GM12874 (cell line): ENCODE data around the gene SIL1.

ENCODE experiments used
- TF ChIP-seq, protein P1 (sequence below): IDR thresholded peaks from 2 replicates; pipeline ENCODE4 v1.5.1; 2011; ENCODE audit warnings: low read depth, mild to moderate bottlenecking, control low read depth, low read length, moderate library complexity; ENCODE audit not compliant: insufficient read depth

Gene SIL1

DNA sequence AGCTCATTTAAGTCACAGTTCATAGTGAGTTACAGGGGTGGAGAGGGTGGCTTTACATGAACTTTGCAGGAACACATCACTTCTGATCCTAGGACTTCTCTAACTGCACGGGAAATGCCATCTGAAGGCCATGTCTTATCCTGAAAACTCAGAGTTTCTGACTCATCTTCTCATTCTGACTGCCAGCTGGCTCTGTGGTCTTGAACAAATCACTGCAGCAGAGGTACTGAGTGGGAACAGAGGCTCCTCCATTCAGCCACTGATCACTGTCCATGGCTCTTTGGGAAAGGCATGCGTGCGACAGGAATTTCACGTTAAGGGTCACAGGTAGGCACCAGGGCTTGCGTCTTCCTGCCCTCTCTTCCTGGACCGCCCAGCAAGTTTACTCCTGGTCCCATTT is 208.4 kb downstream of the SIL1 start:
- TF ChIP-seq, protein P1, sequence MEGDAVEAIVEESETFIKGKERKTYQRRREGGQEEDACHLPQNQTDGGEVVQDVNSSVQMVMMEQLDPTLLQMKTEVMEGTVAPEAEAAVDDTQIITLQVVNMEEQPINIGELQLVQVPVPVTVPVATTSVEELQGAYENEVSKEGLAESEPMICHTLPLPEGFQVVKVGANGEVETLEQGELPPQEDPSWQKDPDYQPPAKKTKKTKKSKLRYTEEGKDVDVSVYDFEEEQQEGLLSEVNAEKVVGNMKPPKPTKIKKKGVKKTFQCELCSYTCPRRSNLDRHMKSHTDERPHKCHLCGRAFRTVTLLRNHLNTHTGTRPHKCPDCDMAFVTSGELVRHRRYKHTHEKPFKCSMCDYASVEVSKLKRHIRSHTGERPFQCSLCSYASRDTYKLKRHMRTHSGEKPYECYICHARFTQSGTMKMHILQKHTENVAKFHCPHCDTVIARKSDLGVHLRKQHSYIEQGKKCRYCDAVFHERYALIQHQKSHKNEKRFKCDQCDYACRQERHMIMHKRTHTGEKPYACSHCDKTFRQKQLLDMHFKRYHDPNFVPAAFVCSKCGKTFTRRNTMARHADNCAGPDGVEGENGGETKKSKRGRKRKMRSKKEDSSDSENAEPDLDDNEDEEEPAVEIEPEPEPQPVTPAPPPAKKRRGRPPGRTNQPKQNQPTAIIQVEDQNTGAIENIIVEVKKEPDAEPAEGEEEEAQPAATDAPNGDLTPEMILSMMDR, result no peak

- TF ChIP-seq, protein P1, result no peak
Measured at GRCh38 chr5:138986186-138986800, 211.9 kb downstream of the SIL1 start.

DNA sequence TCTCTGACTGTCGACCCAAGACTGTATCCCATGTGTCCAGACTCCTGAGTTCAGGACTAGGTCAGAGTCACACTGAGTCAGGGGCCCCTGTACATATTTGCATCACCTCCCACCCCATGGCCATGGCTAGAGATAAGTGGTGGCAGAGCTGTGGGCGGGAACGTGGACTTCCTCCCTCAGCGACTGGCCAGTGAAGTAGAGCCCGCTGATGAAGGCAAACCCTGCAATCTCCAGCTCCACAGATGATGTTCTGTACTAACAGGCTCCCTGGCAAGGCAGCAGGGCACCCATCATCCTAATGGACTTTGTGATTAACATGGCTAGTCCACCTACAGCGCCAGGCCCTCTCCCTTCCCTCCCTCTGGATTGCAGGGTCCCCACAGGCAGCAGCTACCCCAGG is 212.5 kb downstream of the SIL1 start:
- TF ChIP-seq, protein P1, result no peak

- TF ChIP-seq, protein P1, result no peak
Measured at GRCh38 chr5:138985256-138985655, 212.9 kb downstream of the SIL1 start.

DNA sequence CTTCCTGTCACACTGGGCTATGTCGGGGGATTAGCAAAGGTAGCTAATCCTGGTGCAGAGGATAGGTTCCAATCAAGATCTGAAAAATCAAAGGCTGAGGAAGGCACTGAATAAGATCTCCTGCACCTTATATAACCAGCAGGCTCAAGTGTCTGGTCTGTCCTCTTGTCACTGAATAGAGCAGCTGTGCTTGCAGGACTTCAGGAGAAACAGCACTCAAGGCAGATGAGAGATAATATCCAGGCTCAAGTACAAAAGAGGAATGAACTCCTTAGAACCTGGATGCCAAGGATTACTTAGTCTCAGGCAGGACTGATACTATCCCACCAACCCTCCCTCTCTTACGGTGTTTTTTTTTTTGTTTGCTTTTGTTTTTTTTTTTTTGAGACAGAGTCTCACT is 214.2 kb downstream of the SIL1 start:
- TF ChIP-seq, protein P1, result no peak

- TF ChIP-seq, protein P1, result no peak
Measured at GRCh38 chr5:138981586-138981985, 216.6 kb downstream of the SIL1 start.

- TF ChIP-seq, protein P1, result no peak
Measured at GRCh38 chr5:138981131-138981530, 217.0 kb downstream of the SIL1 start.
